HG03175 (cell line): ENCODE results near the gene APOB.

ENCODE experiments used
- ATAC-seq: cut with Tn5 transposase; IDR thresholded peaks from one replicate; pipeline ENCODE4 v1.9.1; 2021; ENCODE audit warnings: mild to moderate bottlenecking, moderate library complexity; ENCODE audit not compliant: unreplicated experiment

Gene APOB

DNA sequence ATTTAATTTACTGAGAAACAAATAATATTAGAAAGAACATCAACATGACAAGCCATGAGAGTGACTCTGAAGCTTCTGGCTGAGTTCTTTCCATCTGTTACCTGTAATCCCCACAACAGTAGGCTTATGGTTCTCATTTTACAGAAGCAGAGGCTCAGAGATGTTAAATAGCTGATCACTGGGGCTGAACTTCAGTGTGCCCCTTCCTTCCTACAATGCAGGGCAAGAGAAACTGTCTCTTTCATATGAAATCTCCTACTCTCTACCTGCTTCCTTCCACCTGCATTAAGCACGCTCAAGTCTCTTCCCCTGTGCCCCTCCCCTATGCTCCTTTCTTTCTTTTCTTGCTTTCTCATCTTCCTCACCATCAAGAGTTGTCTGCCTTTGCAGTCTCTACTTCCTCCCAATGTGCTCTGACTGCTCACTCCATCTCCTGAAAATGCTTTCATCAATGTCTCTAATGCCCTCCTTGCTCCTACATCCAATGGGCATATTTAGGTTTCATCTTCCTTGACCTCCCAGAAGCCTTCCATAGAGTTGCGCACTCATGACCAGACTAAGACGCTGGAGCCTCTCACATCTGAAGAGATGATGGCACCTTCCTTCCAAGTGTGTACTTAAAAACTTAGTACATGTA, 23.7 kb downstream of the APOB start:
- ATAC-seq = no peak

GRCh38 chr2:21019678-21020021, 24.2 kb downstream of the APOB start:
- no peak for ATAC-seq

DNA sequence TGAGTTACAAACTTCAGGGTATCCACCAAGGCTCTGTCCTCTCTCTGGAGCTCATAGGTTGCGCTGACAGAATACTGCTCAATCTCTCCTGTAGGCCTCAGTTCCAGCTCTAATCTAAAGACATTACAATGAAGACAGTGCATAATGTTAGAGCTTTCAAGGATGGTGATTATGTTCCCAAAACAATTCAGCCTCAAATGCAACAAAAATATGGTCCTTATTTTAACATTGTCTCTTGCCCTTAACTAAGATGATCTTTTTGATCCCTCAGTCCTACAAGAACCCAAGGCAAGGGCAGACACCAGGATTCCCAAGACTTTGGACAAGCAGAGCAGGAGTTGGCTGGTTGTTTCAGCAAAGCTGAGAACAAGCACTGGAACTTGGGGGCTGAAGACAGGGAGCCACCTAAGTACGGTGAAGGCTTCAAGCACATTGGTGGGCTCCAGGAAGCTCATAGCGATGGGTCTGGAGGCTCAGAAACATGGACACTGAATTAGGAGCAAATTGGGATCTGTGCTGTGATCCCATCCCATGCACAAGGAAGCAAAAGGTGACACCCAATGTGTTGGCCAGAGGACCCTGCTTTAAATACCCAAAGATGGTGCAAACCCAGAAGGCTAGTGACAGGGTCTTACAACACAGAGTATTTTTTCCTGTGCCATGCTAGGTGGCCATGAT, 24.7 kb downstream of the APOB start:
- ATAC-seq = no peak

- ATAC-seq = no peak
Measured at GRCh38 chr2:21018290-21018689, 25.6 kb downstream of the APOB start.

DNA sequence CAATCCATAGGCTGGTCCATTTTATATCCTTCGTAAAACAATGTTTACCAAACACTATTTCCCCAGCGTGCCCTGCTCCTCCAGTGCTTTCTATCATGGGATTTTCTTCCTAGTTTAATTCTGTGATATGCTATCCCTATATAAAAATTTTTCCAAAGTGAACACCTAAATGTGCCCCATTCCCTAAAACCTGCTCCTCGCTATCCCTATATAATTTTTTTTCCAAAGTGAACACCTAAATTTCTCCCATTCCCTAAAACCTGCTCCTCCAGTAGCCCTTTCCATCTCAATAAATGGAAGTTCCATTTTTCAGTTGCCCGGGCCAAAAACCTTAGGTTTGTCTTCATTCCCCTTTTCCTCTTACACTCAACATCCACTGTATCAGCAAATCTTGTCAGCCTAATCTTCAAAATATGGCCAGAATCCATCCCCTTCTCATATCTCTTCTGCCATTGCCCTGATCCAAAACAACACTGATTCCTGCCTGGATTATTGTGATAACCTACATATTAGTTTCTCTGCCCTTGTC, 26.1 kb downstream of the APOB start:
- no peak for ATAC-seq

GRCh38 chr2:21015281-21015645, 28.6 kb downstream of the APOB start:
- no peak for ATAC-seq

GRCh38 chr2:21014364-21015280, 29.3 kb downstream of the APOB start:
- no peak for ATAC-seq

GRCh38 chr2:21013043-21013816, 30.6 kb downstream of the APOB start:
- ATAC-seq = no peak

- ATAC-seq = no peak
Measured at GRCh38 chr2:21012557-21012937, 31.3 kb downstream of the APOB start.

GRCh38 chr2:21011876-21012556, 31.9 kb downstream of the APOB start:
- ATAC-seq = no peak

DNA sequence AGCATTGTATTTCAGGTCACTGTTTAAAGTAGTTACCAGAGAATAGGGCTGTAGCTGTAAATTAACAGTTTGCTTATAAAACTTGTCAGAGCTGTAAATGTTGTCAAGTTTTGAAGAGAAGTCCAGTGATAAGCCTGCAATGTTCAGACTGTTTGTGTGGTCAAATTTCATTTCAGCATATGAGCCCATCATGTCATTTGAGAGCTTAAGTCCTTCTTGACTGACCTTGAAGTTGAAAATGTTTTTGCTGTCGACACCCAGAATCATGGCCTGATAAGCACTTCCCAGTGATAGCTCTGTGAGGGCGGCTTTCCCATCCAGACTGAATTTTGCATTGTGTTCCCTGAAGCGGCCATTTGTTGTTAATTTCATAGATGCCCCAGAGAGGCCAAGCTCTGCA, 32.4 kb downstream of the APOB start:
- no peak for ATAC-seq

DNA sequence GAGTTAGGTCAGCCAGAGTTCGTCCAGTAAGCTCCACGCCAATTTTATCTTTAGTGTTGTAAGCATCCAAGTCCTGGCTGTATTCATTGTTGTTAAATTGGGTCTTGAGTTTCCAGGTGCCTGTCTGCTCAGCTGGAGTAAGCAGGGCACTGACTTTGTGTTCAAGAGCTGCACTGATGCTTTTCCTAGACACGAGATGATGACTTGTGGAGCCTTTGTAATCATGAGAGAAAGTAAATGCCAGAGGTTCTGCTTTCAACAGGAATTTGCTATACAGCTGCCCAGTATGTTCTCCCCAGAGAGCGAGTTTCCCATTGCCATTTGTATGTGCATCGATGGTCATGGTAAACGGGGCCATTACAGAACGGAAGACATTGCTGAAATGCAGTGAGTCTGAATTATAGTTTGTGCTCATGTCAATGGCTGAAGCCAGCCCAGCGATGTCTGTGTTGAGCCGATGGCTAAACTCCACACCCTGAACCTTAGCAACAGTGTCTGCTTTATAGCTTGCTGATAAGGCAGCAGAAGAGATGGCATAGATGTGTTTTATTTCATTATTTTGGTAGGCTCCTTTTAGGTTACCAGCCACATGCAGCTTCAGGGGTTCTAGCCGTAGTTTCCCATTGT, 32.9 kb downstream of the APOB start:
- no peak for ATAC-seq

DNA sequence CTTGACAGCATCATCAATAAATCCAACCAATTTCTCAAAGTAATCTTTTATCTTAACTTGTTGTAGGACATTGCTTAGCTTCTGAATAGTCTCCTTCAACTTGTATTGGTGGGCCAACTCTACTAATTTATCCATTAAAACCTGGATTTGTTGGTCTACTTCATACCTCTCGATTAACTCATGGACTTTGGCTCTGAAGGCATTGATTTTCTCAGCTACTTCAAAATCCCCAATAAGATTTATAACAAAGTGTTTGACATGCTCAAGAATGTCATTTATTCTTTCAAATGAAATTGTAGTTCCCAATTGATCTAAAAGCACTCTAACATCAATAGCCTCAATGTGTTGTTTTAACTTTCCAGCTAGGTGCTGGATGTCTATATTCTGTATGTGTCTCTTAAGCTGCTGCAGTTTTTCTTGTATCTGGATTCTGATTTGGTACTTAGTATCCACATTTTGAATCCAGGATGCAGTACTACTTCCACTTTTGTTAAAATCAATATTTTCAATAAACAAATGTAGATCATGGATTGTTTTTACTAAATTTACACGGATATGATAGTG, 34.1 kb downstream of the APOB start:
- ATAC-seq = no peak

DNA sequence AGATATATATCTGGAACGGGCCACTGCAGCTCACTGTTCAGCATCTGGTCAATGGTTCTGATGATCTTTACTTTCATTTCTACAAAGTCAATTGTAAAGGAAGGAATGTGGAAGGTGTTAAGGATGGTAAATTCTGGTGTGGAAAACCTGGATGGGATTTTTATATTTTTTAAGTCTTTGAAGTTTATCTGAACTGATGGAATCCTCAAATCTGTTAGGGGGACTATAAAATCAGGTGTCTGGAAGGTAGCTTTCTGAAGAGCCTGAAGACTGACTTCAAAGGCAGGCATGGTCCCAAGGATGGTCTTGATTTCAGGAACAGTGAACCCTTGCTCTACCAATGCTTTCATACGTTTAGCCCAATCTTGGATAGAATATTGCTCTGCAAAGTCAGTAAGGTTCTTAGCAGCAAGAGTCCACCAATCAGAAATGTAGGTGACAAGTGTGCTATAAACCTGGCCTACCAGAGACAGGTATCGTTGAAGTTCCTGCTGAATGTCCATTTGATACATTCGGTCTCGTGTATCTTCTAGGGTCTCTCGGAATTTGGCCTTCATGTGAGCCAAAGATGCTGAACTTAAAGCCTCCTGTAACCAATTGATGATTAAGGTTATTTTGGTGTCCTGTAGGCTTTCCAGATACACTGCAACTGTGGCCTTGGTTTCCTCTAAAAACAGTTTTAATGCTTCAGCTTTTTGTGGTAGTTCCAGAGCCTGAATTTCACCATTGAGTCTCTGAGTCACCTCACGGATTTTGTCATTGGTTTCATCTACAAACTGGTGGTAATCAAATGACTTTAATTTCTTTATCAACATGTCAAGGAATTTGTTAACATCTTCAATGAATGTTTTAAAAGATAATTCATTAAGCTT, 34.8 kb downstream of the APOB start:
- ATAC-seq = no peak

DNA sequence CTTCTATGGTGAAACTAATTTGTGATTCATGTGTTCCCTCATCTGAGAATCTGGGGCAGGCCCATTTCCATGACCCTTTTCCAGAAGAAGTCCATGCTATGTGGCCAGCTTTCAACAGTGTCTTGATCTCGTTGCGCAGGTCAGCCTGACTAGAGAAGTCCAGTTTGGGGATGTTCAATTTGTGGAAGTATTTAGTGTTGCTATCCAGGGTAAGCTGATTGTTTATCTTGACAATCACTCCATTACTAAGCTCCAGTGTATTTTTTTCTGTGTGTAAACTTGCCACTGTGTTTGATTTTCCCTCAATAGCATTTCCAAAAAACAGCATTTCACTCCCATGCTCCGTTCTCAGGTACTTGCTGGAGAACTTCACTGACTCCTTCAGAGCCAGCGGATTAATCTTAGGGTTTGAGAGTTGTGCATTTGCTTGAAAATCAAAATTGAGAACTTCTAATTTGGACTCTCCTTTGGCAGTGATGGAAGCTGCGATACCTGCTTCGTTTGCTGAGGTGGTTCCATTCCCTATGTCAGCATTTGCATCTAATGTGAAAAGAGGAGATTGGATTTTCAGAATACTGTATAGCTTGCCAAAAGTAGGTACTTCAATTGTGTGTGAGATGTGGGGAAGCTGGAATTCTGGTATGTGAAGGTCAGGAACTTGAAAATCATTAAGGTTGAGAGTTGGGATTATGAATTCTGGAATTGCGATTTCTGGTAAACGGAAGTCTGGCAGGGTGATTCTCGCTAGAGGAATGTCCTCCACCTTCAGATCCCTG, 35.7 kb downstream of the APOB start:
- ATAC-seq = no peak

- ATAC-seq = no peak
Measured at GRCh38 chr2:21007129-21008013, 36.5 kb downstream of the APOB start.
